HepG2 (cell line): ENCODE measurements around the gene KIFC1. TPM values are rescaled to one million over a fixed set of nuclear protein-coding genes. Genes with fewer than 3 reads are reported as not detected.

ENCODE experiments used
- ATAC-seq: fragments of 200-7000 bp; cut with Tn5 transposase; 3 replicates; pipeline ENCODE4 v1.9.1; 2020; ENCODE audit warnings: mild to moderate bottlenecking, moderate library complexity
- BruUV-seq: library from RNA; stranded (reverse); fragments of 400-500 nt; replicated peaks from 2 replicates; lab custom pipeline; 2021; lab: Mats Ljungman, UMichigan
- CTCF ChIA-PET: fragments of 300-600 bp; formaldehyde crosslinking; extraction: SDS; loops from one replicate; lab custom pipeline; 2021; ENCODE audit warnings: low total read pairs, inconsistent platforms, low intra/inter-chr PET ratio; lab: Yijun Ruan, JAX
- POLR2A ChIA-PET: fragments of 350-600 bp; sonication (Branson Sonifier 250); formaldehyde crosslinking; loops from one replicate; lab custom pipeline; 2020; ENCODE audit warnings: antibody characterized with exemption, inconsistent platforms; lab: Yijun Ruan, JAX
- DNase-seq: peaks from one replicate; pipeline ENCODE4 v3.0.0-alpha.2; 2015; ENCODE audit warnings: low spot score
- FAIRE-seq: peaks from 3 replicates; lab custom pipeline; 2011; peaks lifted over from hg19 to GRCh38; lab: Jason Lieb, UNC
- H2AFZ ChIP-seq: one replicate; pipeline ENCODE4 v1.6.1; 2011; ENCODE audit warnings: low read length, inconsistent platforms
- H3K27ac ChIP-seq: fragments of 300-600 bp; 3 replicates; pipeline ENCODE4 v1.8.0; 2011; ENCODE audit warnings: mixed run types, mild to moderate bottlenecking, mixed read lengths, low read length, inconsistent platforms; ENCODE audit not compliant: insufficient read depth; ENCODE audit errors: extremely low read length
- H3K27me3 ChIP-seq, 2 experiments: fragments of 200-600 bp in 1 of 2; 2 replicates in 1 of 2; 3 replicates in 1 of 2; pipeline versions ENCODE4 v1.6.0 to v1.8.0; 2011; ENCODE audit warnings: low read length in 2 of 2, mild to moderate bottlenecking in 2 of 2, moderate library complexity in 2 of 2, inconsistent platforms in 1 of 2; ENCODE audit not compliant: insufficient read depth in 2 of 2, control insufficient read depth in 1 of 2
- H3K36me3 ChIP-seq, 2 experiments: fragments of 200-600 bp in 1 of 2; replicated peaks in 1 of 2; 2 replicates in 1 of 2; 3 replicates in 1 of 2; pipeline versions ENCODE4 v1.5.1 to v1.8.0; 2011; ENCODE audit warnings: low read length in 2 of 2, inconsistent platforms in 1 of 2; ENCODE audit not compliant: insufficient read depth in 2 of 2, control insufficient read depth in 1 of 2
- H3K4me1 ChIP-seq: 2 replicates; pipeline ENCODE4 v1.5.1; 2012; ENCODE audit warnings: low read length, inconsistent platforms; ENCODE audit not compliant: insufficient read depth
- H3K4me2 ChIP-seq: 2 replicates; pipeline ENCODE4 v1.6.0; 2011; ENCODE audit warnings: low read depth, low read length, inconsistent platforms
- H3K4me3 ChIP-seq, 3 experiments: fragments of 200-600 bp in 1 of 3; sonication (generic), shearing (Covaris generic) in 1 of 3; replicated peaks in 1 of 3; 2 replicates each; pipeline ENCODE4 v1.5.1; 2011 to 2016; ENCODE audit warnings: low read length in 3 of 3, inconsistent platforms in 2 of 3, low read depth in 2 of 3, mild to moderate bottlenecking in 2 of 3, control low read depth in 1 of 3, mixed read lengths in 1 of 3; ENCODE audit not compliant: insufficient read depth in 1 of 3
- H3K79me2 ChIP-seq: one replicate; pipeline ENCODE4 v1.6.1; 2011; ENCODE audit warnings: low read length, inconsistent platforms; ENCODE audit not compliant: insufficient read depth
- H3K9ac ChIP-seq: 2 replicates; pipeline ENCODE4 v1.6.0; 2011; ENCODE audit warnings: mild to moderate bottlenecking, low read depth, low read length, inconsistent platforms; ENCODE audit not compliant: insufficient read depth
- H3K9me3 ChIP-seq: 2 replicates; pipeline ENCODE4 v1.5.1; 2012; ENCODE audit warnings: mild to moderate bottlenecking, low read length
- H4K20me1 ChIP-seq: 2 replicates; pipeline ENCODE4 v1.6.0; 2011; ENCODE audit warnings: inconsistent platforms, mild to moderate bottlenecking, low read length, moderate library complexity; ENCODE audit not compliant: insufficient read depth
- ELK4 ChIP-seq: sonication (generic); formaldehyde crosslinking; IDR thresholded peaks from 2 replicates; pipeline ENCODE4 v1.9.0; 2021; ENCODE audit warnings: missing genetic modification reagents, borderline replicate concordance
- ETV6 ChIP-seq: sonication (generic); formaldehyde crosslinking; conservative IDR thresholded peaks from 2 replicates; pipeline ENCODE4 v1.4.0; 2020; ENCODE audit warnings: missing genetic modification reagents
- GABPA ChIP-seq, 2 experiments: IDR thresholded peaks; 2 replicates each; pipeline ENCODE4 v1.6.1; 2011 to 2016; ENCODE audit warnings: low read depth in 2 of 2, low read length in 1 of 2, missing biosample characterization in 1 of 2, missing genetic modification characterization in 1 of 2
- POGZ ChIP-seq: sonication (generic); formaldehyde crosslinking; IDR thresholded peaks from 2 replicates; pipeline ENCODE4 v1.4.0; 2020; ENCODE audit warnings: mild to moderate bottlenecking, missing genetic modification reagents
- SIX4 ChIP-seq: sonication (generic); formaldehyde crosslinking; IDR thresholded peaks from 2 replicates; pipeline ENCODE4 v1.4.0; 2020; ENCODE audit warnings: missing genetic modification reagents
- SRSF4 ChIP-seq: fragments of 200-400 bp; formaldehyde crosslinking; IDR thresholded peaks from one replicate; pipeline ENCODE4 v1.6.1; 2018; ENCODE audit warnings: mild to moderate bottlenecking, low read depth, low read length, moderate library complexity; ENCODE audit not compliant: poor library complexity, severe bottlenecking
- TEAD2 ChIP-seq: sonication (generic); formaldehyde crosslinking; IDR thresholded peaks from 2 replicates; pipeline ENCODE4 v1.9.0; 2021; ENCODE audit warnings: missing genetic modification reagents
- TRAFD1 ChIP-seq: sonication (generic); formaldehyde crosslinking; IDR thresholded peaks from 2 replicates; pipeline ENCODE4 v1.5.1; 2020; ENCODE audit warnings: missing genetic modification reagents, mild to moderate bottlenecking, borderline replicate concordance
- ZFY ChIP-seq: sonication (generic); formaldehyde crosslinking; IDR thresholded peaks from 2 replicates; pipeline ENCODE4 v1.4.0; 2020; ENCODE audit warnings: missing genetic modification reagents
- ZFYVE20 ChIP-seq: sonication (generic); formaldehyde crosslinking; IDR thresholded peaks from 2 replicates; pipeline ENCODE4 v1.8.0; 2023; ENCODE audit warnings: low read depth, mild to moderate bottlenecking, moderate library complexity, missing genetic modification reagents, borderline replicate concordance
- ZNF547 ChIP-seq: sonication (generic); formaldehyde crosslinking; IDR thresholded peaks from 2 replicates; pipeline ENCODE4 v1.5.1; 2020; ENCODE audit warnings: mild to moderate bottlenecking, missing genetic modification reagents
- ZNF552 ChIP-seq: sonication (generic); formaldehyde crosslinking; IDR thresholded peaks from 2 replicates; pipeline ENCODE4 v1.9.0; 2022; ENCODE audit warnings: missing genetic modification reagents, mild to moderate bottlenecking, borderline replicate concordance
- ZNF557 ChIP-seq: sonication (generic); formaldehyde crosslinking; IDR thresholded peaks from 2 replicates; pipeline ENCODE4 v1.4.0; 2020; ENCODE audit warnings: missing genetic modification reagents
- ZNF569 ChIP-seq: sonication (generic); formaldehyde crosslinking; IDR thresholded peaks from 2 replicates; pipeline ENCODE4 v1.5.0; 2020; ENCODE audit warnings: mild to moderate bottlenecking, missing genetic modification reagents, moderate library complexity, borderline replicate concordance
- ZZZ3 ChIP-seq: sonication (generic); formaldehyde crosslinking; IDR thresholded peaks from 2 replicates; pipeline ENCODE4 v1.4.0; 2020; ENCODE audit warnings: missing genetic modification reagents, mild to moderate bottlenecking, borderline replicate concordance
- WGBS: methylation state at CpG from one replicate; pipeline ENCODE4 v1.1.6; 2017; ENCODE audit warnings: low lambda C conversion rate; 5-methylcytosine and 5-hydroxymethylcytosine counted together
- in situ Hi-C: cut with HindIII; loops from 2 replicates; pipeline ENCODE4 v1.10.0; 2017; ENCODE audit warnings: low pct_unique_long_range_greater_than_20kb; ENCODE audit not compliant: extremely low pct_ligation_motif_present
- intact Hi-C: fragments of 100-400 bp; cut with micrococcal nuclease; formaldehyde crosslinking; loops from one replicate; pipeline ENCODE4 v1.10.0; 2022; ENCODE audit not compliant: unreplicated experiment
- polyA plus RNA-seq, 8 experiments: library from polyadenylated mRNA; depleted of rRNA in 3 of 8; stranded (reverse) in 7 of 8; unstranded in 1 of 8; fragments of >200 nt; fragmentation: Illumina TruSeq in 4 of 8; extraction: Trizol in 4 of 8; gene quantifications; 2 replicates each; pipeline versions ENCODE4 v1.2.1 to v1.2.3, GENCODE V29; 2011 to 2016; ENCODE audit warnings: low read depth in 4 of 8, missing spikeins in 1 of 8, mixed read lengths in 1 of 8; ENCODE audit not compliant: insufficient read depth in 1 of 8
- total RNA-seq, 5 experiments: library from RNA; depleted of rRNA; stranded (reverse); fragments of >200 nt; fragmentation: Illumina TruSeq; extraction: Trizol; gene quantifications; 2 replicates each; pipeline ENCODE4 v1.2.3, GENCODE V29; 2016; ENCODE audit warnings: low read depth in 1 of 5

The KIFC1 gene
- total and polyA plus RNA-seq, 2 of the 13 experiments (the other 11 are each of a cell fraction or from before 2014, with no cell fraction given): 25.0 to 45.5 TPM

GRCh38 chr6:33434961-33435360, 43.3 kb downstream of the KIFC1 start:
- Histone ChIP-seq H3K4me2 (no peak overlapping the region), H3K4me1 (peaks cover 16% of the 10 kb centered on the region), H3K79me2 (no peaks in the 10 kb centered on the region), H3K9me3 (no peaks in the 10 kb centered on the region), H3K4me3 (no peak overlapping the region), H2AFZ (no peak overlapping the region), H3K36me3 (peaks cover 0 to 2% of the 10 kb centered on the region in 2 experiments; a peak in 1 of 5 replicates), H3K9ac (no peak overlapping the region), H3K27ac (no peak overlapping the region), H3K27me3 (no peaks in the 10 kb centered on the region), H4K20me1 (no peaks in the 10 kb centered on the region)
- ATAC-seq (no peak), FAIRE-seq (no peak), DNase-seq (no peak)
- in situ Hi-C loops (no loop called here), intact Hi-C loops (no loop called here)
- BruUV-seq: no TSS peak
- POLR2A ChIA-PET: interaction anchor here (1.6 kb wide), 1 partner anchor 19 kb away, joined by 4 read pairs; the partner anchor contains the start of gene ZBTB9
- WGBS: 82% methylated on average over 4 of the region's 4 CpGs
- CTCF ChIA-PET: no interaction called here
- TF ChIP-seq POGZ (CRISPR knock-in tag): no peak
- no peak for TF ChIP-seq TRAFD1 (CRISPR knock-in tag)
- TF ChIP-seq ZZZ3: no peak
- no peak for TF ChIP-seq ZNF569 (CRISPR knock-in tag)
- TF ChIP-seq GABPA (IDR thresholded peaks at IDR 0.05; ENCODE audit: low read depth, low read length): no peak
- TF ChIP-seq GABPA (CRISPR knock-in tag; IDR thresholded peaks at IDR 0.05; ENCODE audit: low read depth): no peak
- no peak for TF ChIP-seq ELK4 (CRISPR knock-in tag)
- TF ChIP-seq SIX4 (CRISPR knock-in tag): no peak
- TF ChIP-seq SRSF4: no peak
- no peak for TF ChIP-seq ETV6 (CRISPR knock-in tag)
- no peak for TF ChIP-seq ZNF547 (CRISPR knock-in tag)
- TF ChIP-seq ZNF557 (CRISPR knock-in tag): no peak
- no peak for TF ChIP-seq TEAD2
- TF ChIP-seq ZFY: no peak
- TF ChIP-seq ZNF552 (CRISPR knock-in tag): no peak
- TF ChIP-seq ZFYVE20 (CRISPR knock-in tag): no peak
